ENCODE measurements around the gene FSTL4.

FSTL4 gene

DNA sequence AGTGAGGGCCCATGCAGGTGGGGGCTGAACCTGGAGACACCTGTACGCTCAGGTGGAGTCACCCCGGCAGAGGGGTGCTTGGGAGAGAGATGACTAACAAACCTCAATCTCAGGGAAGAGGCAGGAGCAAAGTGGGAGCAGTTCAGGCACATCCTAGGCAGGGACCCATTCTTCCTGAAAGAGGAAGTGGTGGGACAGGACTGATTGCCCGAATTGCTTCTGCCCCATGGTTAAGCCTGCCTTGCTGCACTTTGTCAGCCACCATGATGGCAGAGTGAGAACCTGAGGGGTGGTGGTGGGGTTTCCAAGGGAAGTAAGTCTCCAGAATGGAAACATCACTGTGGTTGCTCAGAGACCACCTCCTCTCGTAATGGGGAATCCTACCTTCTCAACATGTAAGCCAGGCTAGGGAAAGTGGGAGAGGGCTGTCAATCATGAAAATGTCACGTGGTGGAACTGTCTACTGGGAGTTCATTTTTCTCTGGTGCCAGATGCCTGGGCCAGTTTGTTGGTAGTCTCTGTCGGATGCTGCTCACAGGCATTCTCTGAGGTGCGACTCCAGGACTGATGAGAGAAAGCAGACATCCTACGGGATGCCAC, 410.2 kb downstream of the FSTL4 start:
- no peak for DNase-seq

DNA sequence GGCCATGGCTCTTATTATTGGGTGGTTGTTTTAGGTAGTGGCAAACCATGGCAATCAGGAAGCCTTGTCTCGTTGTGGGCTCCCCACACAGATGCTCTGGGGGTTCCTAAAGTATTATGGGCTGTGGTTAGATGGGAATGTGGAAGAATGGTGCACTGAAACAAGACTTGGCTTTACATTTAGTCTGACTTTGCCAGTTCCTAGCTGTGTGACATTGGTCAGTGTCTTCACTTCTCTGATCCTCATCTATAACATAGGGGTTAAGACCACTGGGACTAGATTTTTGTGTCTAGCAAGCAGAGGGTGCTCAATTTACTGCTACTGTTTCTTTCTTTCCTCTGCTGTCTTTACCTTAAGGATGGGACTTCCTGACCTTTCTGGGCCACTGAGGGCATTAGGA, 411.0 kb downstream of the FSTL4 start:
- DNase-seq = no peak

DNA sequence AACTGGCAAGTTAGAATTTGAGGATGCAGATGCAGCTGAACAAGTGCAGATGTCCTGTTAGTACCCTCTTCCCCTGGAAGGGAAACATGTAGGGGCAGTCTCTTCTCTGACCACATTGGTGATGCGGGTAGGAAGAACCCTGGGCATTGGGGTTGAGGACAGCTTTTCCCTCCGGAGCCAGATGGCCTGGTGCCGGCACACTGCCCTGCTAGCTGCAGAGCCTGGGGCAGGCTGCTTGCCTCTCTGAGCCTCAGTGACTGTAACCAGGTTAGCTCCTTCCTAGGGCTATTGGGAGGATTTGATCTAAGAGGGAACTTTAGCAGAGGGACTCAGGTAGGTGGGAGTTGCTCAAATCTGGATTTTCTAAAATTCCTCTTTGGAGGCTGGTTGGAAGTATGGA, 412.1 kb downstream of the FSTL4 start:
- no peak for DNase-seq

DNA sequence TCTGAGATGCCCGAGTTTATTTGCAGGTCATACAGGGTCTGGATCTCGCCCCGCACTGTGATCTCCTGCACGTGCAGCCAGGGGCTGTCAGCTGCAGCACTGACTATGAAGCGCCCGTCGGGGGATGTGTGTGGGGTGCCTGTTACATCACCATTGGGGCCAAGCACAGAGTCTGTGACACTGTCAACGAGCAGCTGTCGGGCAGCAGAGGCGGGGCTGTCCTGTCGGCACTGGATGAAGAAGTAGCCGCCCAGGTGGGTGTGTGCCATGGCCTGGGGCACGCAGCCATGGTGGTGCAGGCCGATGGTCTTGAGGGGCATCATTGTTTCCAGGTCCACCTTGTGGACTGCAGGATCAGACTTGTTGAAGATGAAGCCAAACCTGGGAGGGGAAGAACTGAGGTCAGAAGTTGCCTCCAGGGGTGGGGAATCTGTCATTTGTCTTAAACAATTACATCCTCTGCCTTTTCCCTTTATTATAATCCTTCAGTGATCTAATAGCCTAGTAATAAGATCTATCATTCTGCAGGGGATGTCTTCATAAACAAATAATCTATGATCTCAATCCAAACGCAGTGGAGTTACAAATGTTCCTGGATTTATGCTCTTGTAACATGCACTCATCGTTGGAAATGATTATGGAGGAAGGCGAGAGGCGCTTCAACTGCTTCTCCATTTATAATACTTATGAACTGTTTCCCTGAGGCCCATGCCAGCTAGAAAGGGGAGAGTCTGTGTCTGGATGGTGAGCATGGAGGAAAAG, 412.7 kb downstream of the FSTL4 start:
- DNase-seq = no peak

DNA sequence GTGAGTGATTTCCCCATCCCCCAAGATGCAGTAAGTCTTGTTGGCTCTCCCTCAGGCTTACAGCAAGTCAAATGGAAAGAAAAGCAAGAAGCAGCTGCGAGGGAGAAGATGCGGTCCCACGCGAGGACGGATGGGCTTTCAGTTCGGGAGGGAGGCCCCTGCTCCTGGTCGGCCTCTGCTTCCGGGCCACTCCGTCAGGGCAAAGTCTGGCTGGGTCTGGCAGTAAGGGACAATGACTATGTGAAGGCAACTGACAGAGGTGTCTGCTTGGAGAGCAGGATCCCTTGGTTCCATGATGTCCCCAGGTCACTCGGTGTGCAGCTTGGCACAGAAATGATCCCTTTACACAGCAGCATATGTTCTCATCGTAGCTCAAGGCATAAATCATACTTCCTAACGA, 413.8 kb downstream of the FSTL4 start:
- no peak for DNase-seq

DNA sequence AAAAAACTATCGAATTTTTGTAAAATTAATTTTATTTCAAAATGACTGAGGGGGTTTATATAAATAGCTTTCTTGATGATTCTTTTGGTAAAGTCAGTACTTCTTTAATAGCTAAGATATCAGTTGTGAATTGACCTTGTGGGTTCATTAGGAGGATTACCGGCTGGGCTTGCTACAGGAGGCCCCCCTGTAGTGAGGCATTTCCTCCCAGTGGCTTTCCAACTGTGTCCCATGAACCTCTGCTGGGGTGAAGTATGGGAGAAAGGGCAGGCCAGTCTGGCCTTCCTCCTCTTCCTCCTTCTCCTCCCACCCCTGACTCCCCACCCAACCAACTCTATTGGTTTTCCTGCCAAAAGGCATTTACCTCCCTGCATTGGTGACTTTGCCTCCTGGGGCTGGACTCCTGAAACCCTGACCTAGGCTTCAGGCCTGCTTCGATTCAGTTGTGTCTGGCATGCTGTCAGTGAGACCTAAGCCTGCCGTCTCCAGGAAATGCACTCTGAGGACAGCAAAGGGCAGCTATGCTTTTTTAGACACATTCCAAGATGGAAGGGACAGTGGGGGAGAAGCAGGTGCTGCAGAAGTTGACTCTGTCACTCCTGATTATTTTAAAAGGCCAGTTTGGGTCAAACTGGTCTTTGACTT, 415.8 kb downstream of the FSTL4 start:
- no peak for DNase-seq

DNA sequence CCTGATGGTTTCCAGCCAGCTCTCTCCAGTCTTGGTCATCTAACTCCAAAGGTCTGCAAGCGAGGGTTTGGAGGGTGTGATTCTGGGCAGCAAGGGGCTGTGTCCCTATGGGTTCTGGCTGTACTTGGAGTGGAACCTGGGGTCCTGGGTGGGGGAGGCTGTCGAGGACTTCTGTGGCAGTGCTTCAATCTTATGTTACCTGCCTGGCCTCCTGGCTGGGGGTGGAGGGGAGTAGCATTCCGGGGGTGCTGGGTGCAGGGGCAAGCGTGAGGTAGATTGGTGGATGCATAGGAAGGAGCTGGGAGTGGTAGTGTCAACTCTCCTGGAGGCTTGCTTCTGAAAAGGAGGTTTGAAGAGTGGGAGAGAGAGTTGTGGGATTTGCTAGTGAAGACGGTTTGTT, 417.1 kb downstream of the FSTL4 start:
- DNase-seq = no peak

DNA sequence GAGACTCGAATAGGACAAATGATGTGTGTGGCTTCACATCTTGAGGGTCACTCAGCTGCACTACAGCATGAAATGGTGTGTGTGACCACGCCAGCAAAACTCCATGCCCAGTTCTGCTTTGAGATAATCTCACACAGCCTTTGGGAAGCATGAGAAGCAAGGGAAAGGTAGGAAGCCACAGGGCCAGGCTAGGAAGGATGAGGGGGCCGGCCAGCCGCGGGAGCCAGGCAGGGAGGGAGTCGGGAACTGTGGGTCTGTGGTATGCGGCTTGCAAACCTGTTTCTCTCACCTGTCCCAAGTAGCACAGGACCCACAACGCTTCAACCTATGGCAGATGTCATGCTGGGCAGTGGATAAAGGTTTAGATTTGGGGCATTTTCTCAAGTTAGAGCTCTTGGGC, 418.5 kb downstream of the FSTL4 start:
- DNase-seq = no peak

DNA sequence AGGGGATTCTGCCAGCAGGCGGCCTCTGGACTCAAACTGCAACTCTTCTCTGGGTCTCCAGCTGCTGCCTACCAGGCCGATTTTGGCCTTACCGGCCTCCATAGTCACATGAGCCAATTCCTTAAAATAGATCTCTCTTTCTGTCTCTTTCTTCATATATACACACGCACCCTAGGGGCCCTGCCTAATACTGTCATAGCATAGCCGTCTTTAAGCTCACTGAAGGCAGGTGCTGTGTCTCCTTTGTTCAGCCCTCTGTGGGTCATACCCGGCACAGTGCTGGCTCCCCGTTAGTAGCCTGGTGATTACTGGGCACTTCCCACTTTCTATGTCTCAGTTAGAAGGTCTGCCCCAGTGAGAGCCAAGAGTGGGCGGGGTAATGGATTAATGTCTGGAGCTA, 419.6 kb downstream of the FSTL4 start:
- no peak for DNase-seq

DNA sequence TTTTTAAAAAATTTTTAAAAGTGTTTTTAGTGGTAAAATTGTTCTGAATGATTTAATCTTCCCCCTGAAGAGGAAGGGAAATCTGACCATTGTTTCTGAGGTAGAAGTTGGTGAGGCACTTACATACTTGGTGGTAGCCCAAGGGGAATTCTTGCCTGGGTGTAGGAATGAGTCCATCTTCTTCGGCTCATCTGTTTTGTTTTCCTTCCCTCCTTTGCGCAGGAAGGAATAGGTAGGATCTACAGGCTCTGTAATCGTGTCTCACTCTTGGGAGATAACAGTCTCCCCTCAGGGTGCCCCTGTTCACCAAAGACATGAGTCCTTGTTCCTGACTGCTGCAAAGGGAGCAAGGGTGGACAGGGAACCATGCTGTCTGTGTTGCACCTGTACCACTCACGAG, 422.5 kb downstream of the FSTL4 start:
- DNase-seq = no peak

DNA sequence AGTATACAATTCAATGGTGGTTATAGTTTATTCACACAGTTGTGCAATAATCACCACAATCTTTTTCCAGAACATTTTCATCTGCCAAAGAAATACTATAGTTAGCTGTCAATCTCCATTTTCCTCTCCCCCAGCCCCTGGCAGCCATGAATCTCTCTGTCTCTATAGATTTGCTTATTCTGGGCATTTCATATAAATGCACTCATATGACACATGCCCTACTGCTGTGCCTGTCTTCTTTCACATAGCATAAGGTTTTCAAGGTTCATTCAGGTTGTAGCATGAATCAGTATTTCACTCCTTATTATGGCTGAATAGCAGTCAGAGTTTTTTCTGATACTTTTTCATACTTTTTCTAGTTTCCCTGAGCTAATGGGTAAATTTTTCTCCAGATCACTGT, 432.9 kb downstream of the FSTL4 start:
- no peak for DNase-seq

DNA sequence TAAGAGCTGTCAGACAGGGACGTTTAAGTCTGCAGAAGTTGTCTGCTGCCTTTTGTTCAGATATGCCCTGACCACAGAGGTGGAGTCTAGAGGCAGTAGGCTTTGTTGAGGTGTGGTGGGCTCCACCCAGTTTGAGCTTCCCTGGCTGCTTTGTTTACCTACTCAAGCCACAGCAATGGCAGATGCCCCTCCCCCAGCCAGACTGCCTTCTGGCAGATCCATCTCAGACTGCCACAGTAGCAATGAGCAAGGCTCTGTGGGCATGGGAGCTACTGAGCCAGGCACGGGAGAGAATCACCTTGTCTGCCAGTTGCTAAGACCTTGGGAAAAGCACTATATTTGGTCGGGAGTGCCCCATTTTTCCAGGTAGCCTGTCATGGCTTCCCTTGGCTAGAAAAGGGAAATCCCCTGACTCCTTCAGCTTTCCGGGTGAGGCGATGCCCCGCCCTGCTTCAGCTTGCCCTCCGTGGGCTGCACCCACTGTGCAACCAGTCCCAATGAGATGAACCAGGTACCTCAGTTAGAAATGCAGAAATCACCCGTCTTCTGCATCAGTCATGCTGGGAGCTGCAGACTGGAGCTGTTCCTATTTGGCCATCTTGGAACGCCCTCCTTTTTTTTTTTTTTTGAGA, 441.5 kb downstream of the FSTL4 start:
- DNase-seq = peak; percentile 74

DNA sequence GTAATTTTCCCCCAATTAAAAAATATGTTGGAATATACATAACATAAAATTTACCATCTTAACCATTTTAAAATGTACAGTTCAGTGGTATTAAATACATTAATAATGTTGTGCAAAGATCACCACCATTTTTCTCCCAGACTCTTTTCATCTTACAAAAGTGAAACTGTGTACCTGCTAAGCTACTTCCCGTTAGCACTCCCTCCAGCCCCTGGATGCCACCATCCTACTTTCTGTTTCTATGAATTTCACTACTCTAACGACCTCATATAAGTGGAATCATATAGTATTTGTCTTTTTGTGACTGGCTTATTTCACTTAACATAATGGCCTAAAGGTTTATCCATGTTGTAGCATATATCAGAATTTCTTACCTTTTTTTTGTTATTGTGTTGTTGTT, 447.6 kb downstream of the FSTL4 start:
- DNase-seq = no peak

DNA sequence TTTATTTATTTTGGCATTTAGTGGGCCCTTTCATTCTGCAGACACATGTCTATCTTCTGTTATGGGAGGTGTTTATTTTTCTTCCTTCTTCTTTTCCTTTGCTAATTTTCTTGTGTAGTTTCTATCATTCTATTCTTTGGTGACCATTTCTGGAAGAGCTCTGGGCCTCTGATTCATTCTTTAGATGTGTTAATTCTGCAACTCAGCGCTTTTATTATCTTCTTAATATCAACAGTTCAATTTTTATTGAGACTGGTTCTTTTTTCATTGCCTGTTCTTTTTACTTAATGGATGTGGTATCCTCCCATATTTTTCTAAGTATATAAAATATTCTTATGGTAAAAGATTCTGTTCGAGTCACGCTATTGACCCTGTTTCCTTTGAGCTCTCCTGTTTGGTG, 448.5 kb downstream of the FSTL4 start:
- no peak for DNase-seq

DNA sequence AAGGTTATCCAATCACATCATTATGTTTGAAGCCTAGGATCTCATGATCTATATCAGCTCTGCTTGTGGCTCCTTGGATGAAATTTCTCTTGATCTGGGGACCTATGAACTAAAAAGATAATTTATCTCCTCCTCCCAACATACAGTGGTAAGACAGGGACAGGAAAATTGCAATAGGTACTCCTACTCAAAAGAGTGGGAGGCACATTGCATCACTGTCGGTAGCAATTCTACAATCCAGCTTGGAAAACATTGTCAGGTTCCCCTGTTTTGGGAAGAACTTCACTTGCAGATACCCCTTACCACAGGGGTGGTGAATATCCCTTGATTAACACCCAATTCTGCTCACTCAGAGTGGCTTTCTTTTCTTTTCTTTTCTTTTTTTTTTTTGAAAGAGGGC, 452.8 kb downstream of the FSTL4 start:
- DNase-seq = no peak

DNA sequence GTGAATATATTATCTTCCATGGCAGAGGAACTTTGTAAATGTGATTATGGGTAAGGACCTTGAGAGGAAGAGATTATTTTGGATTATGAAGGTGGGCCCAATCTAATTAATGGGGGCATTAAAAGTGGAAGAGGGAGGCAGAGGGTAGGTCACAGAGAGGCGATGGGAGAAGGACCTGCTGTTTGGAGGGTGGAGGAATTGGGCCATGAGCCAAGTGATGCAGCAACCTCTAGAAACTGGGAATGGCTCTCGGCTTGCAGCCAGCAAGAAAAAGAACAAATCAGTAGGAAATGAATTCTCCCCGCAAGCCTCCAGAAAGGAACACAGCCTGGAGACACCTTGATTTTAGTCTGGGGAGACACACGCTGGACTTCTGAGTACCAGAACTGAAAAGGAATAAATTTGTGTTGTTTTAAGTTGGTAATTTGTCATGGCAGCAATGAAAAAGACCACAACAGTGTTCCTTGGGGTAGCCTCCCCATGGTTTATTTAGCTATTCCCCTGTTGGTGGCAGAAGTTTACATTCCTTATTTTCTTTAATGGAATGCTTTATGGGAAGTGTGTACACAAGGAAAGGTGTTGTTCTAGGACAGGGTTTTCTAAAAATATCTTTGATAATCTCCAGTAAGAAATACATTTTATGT, 456.9 kb downstream of the FSTL4 start:
- DNase-seq = no peak

DNA sequence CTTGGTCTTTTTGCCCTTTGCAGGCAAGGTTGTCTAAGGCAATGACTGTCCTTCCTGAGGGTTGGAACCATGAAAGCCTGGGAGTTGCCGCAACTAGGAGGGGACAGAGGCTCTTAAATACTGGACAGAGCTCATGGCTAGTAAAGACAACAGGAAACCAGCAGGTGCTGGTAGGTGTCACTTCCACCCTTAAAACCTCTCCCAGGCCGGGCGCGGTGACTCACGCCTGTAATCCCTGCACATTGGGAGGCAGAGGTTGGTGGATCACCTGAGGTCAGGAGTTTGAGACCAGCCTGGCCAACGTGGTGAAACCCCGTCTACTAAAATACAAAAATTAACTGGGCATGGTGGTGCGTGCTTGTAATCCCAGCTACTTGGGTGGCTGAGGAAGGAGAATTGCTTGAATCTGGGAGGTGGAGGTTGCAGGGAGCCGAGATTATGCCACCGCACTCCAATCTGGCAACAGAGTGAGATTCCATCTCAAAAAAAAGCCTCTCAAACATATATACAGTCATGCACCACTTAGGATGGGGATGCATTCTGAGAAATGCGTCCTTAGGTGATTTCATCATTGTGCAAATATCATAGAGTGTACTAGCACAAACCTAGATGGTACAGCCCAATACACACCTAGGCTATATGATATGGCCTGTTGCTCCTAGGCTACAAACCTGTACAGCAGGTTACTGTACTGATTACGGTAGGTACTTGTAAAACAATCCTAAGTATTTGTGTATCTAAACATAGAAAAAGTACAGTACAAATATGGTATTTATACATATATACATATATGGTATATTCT, 457.9 kb downstream of the FSTL4 start:
- DNase-seq = no peak

DNA sequence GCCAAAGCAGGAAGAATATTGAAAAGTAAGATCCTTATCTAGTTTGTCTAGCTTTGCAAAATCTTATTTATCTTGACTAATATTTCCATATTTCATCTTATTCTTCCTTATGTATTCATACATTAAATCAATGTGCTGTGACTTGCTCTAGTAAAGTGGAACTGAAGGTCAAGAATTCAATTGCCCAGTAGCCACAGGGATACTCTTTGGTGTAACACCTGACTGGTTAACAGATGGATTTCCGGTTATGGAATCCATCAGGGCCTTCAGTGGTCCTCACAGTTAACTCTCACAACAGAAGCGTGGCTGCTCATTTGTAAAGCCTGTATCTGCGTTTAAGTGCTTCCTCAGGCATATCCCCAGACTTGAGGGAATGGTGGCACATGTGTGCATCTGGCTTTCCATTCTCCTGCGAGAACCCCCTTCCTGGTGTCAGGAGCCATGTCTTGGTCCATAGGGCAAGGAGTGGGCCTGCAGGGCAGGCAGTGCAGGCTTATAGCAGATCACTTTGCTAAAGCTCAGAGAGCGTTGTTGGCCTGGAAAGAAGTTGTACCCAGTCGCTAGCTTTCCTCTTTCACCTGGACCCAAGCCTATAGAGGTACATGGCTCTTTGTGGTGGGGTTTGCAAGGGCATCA, 461.3 kb downstream of the FSTL4 start:
- DNase-seq = no peak

DNA sequence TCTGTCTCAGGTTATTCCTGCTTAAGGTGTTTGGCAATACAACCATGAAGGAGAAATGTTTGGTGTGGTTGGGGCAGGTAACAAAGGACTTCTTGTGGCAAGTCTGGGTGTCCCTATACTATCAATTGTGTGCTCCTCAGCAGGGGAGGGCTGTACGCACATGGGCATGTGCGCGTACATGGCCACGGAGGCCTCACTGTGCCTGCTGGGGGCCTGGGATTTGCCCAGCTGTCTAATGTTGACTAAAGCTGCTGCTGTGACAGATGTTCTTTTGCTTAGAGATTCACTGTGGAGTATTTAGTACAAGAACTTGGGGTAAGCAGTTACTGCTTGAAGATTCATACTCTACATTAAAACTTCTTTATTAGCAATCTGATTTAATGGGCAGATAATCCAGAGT, 463.0 kb downstream of the FSTL4 start:
- DNase-seq = no peak

DNA sequence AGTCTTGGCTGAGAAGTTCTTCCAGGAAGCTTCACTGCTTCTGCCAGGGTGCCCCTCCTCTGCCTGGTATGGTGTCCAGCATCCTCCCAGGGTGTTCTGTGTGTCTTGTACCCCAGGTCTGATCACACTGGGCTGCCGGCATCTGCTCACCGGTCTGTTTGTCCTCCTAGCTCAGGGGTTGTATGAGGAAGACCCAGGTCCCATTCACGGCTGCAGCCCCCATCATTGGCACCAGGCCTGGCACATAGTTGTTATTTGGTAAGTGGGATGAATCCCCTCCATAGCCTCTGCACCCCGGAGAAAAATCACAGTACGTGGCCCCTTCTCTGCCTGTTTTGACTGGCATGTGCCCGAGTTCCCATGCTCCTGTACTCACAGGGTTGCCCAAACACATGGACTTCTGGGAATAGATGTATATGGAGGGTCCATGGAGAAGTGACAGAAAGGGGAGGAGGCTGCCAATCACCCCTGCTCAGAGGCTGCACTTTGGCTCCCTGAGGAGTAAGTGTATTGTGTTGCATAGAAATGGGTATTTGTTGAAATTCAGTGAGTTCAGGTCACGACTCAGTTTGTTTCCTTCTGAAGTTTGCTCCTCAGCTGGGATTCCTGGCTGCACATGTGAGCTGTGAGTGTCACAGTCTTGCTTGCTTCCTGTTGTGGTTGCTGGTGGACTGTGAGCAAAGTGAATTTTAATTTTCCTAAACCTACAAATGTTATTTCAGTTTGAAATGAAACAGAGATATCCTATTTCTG, 464.4 kb downstream of the FSTL4 start:
- no peak for DNase-seq

DNA sequence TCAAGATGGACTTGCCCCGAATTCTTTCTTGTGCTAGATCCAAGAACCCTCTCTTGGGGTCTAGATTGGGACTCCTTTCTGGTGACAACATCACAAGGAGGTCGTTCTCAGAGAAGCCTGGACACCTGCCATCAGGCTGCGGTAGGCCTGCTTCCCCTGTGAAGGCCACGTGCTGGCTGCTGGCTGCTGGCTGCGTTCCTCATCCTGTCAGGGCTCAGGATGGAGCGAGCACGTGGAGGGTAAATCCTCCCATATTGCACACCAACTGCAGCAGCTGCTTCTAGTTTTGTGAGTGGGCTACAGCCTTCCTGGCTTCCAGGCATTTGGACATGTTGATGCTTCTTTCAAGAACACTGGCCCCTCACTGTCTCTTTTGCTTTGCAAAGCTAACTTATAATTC, 464.9 kb downstream of the FSTL4 start:
- no peak for DNase-seq
